ENCODE data around the gene SEMA5A. TPM values are rescaled to one million over a fixed set of nuclear protein-coding genes. Genes with fewer than 3 reads are reported as not detected.

Gene SEMA5A
- total RNA-seq, 4 donors from 2014 or later = 15.0 to 81.0 (median 52.9) TPM

GRCh38 chr5:9090381-9091026, 455.4 kb downstream of the SEMA5A start:
- TF ChIP-seq POLR2A (IDR thresholded peaks at IDR 0.05) (no peak), EP300 (IDR thresholded peaks at IDR 0.05; ENCODE audit: low read depth) (no peak), POLR2AphosphoS5 (IDR thresholded peaks at IDR 0.05) (no peak)
- TF ChIP-seq, protein P1, sequence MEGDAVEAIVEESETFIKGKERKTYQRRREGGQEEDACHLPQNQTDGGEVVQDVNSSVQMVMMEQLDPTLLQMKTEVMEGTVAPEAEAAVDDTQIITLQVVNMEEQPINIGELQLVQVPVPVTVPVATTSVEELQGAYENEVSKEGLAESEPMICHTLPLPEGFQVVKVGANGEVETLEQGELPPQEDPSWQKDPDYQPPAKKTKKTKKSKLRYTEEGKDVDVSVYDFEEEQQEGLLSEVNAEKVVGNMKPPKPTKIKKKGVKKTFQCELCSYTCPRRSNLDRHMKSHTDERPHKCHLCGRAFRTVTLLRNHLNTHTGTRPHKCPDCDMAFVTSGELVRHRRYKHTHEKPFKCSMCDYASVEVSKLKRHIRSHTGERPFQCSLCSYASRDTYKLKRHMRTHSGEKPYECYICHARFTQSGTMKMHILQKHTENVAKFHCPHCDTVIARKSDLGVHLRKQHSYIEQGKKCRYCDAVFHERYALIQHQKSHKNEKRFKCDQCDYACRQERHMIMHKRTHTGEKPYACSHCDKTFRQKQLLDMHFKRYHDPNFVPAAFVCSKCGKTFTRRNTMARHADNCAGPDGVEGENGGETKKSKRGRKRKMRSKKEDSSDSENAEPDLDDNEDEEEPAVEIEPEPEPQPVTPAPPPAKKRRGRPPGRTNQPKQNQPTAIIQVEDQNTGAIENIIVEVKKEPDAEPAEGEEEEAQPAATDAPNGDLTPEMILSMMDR (IDR thresholded peaks at IDR 0.05) = no peak
- H3K9me3 ChIP-seq = no peaks in the 10 kb centered on the region
- no peaks in the 10 kb centered on the region for H3K4me1 ChIP-seq
- H3K4me3 ChIP-seq = no peak overlapping the region
- in situ Hi-C loops (cut with MboI; ENCODE audit: low pct_ligation_motif_present in 1 of 4, low pct_unique_long_range_greater_than_20kb in 1 of 4, low sequenced_read_pairs in 3 of 4) = no loop called here
- H3K27ac ChIP-seq = no peak overlapping the region
- intact Hi-C loops (cut with DNase I; ENCODE audit: low total_unique reads) = no loop called here
- DNase-seq = no peak
- 50 to 74% methylated on average over 1 to 7 of the region's 7 CpGs for WGBS, 2 donors (ENCODE audit: low coverage in 1 of 2)
- H3K27me3 ChIP-seq = no peaks in the 10 kb centered on the region
- no peaks in the 10 kb centered on the region for H3K36me3 ChIP-seq

- intact Hi-C loops (cut with DNase I; ENCODE audit: low total_unique reads) = no loop called here
- no peak overlapping the region for H3K4me3 ChIP-seq
- no peaks in the 10 kb centered on the region for H3K36me3 ChIP-seq
- 88 to 90% methylated on average over 1 of the region's 1 CpG for WGBS, 2 donors (ENCODE audit: low coverage in 1 of 2)
- no peak overlapping the region for H3K27ac ChIP-seq
- no peaks in the 10 kb centered on the region for H3K4me1 ChIP-seq
- in situ Hi-C loops (cut with MboI; ENCODE audit: low pct_ligation_motif_present in 1 of 4, low pct_unique_long_range_greater_than_20kb in 1 of 4, low sequenced_read_pairs in 3 of 4) = no loop called here
- no peak for TF ChIP-seq POLR2A (IDR thresholded peaks at IDR 0.05)
- TF ChIP-seq, protein P1 (IDR thresholded peaks at IDR 0.05) = no peak
- no peak for TF ChIP-seq EP300 (IDR thresholded peaks at IDR 0.05; ENCODE audit: low read depth)
- no peak for TF ChIP-seq POLR2AphosphoS5 (IDR thresholded peaks at IDR 0.05)
- no peaks in the 10 kb centered on the region for H3K9me3 ChIP-seq
- no peaks in the 10 kb centered on the region for H3K27me3 ChIP-seq
- no peak for DNase-seq
Observed at GRCh38 chr5:9089893-9090292, 456.0 kb downstream of the SEMA5A start.

DNA sequence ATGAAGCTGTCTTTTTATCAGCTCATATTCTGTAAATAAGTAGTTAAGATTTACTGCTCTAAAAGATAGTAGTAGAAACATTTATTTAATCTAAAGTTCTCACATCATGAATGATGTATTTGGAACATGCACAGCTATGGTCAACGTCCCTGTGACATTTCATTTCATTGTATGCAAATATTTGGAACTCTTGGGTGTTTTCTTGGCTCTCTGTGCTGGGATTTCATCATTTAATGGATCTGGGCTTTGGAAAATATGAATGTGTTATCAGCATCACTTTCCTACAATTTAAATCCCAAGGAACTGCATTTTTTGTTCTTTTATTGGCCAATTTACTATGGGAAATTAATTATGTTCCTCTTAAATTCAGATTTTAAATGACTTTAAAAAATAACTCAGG, 462.9 kb downstream of the SEMA5A start:
- H3K4me3 ChIP-seq = no peak overlapping the region
- no peaks in the 10 kb centered on the region for H3K9me3 ChIP-seq
- no peaks in the 10 kb centered on the region for H3K27me3 ChIP-seq
- TF ChIP-seq POLR2A (IDR thresholded peaks at IDR 0.05) = no peak
- TF ChIP-seq, protein P1 (IDR thresholded peaks at IDR 0.05) = no peak
- no peak for TF ChIP-seq POLR2AphosphoS5 (IDR thresholded peaks at IDR 0.05)
- no peak for TF ChIP-seq EP300 (IDR thresholded peaks at IDR 0.05; ENCODE audit: low read depth)
- no peak overlapping the region for H3K27ac ChIP-seq
- no peak for DNase-seq
- in situ Hi-C loops (cut with MboI; ENCODE audit: low pct_ligation_motif_present in 1 of 4, low pct_unique_long_range_greater_than_20kb in 1 of 4, low sequenced_read_pairs in 3 of 4) = no loop called here
- H3K4me1 ChIP-seq = no peaks in the 10 kb centered on the region
- whole genome bisulfite sequencing, 2 donors (ENCODE audit: low coverage in 1 of 2) = 27 to 40% methylated on average over 1 of the region's 1 CpG
- intact Hi-C loops (cut with DNase I; ENCODE audit: low total_unique reads) = no loop called here
- no peaks in the 10 kb centered on the region for H3K36me3 ChIP-seq

GRCh38 chr5:9072701-9073100, 473.2 kb downstream of the SEMA5A start:
- WGBS, 2 donors (ENCODE audit: low coverage in 1 of 2) = 54 to 63% methylated on average over 4 of the region's 4 CpGs

More at GRCh38 chr5:9072701-9073100, 473.2 kb downstream of the SEMA5A start:
- Histone ChIP-seq H3K27ac (no peak overlapping the region), H3K4me3 (no peak overlapping the region), H3K4me1 (no peaks in the 10 kb centered on the region), H3K36me3 (no peaks in the 10 kb centered on the region), H3K9me3 (no peaks in the 10 kb centered on the region), H3K27me3 (no peaks in the 10 kb centered on the region)
- intact Hi-C loops (cut with DNase I; ENCODE audit: low total_unique reads) = no loop called here
- in situ Hi-C loops (cut with MboI; ENCODE audit: low pct_ligation_motif_present in 1 of 4, low pct_unique_long_range_greater_than_20kb in 1 of 4, low sequenced_read_pairs in 3 of 4) = no loop called here
- no peak for DNase-seq
- TF ChIP-seq, protein P1 (IDR thresholded peaks at IDR 0.05) = no peak
- TF ChIP-seq EP300 (IDR thresholded peaks at IDR 0.05; ENCODE audit: low read depth) (no peak), POLR2A (IDR thresholded peaks at IDR 0.05) (no peak), POLR2AphosphoS5 (IDR thresholded peaks at IDR 0.05) (no peak)
